Mucosa of descending colon (tissue), 3 donors: ENCODE data around the gene VEGFB. TPM values are rescaled to one million over a fixed set of nuclear protein-coding genes. Genes with fewer than 3 reads are reported as not detected.

Source experiments
- ATAC-seq: fragments of 200-7000 bp; cut with Tn5 transposase; one replicate; pipeline ENCODE4 v1.9.1; 2020; ENCODE audit warnings: mild to moderate bottlenecking, moderate library complexity
- DNase-seq, 3 donors: peaks; one replicate each; pipeline ENCODE4 v3.0.0-alpha.2; 2020
- H3K36me3 ChIP-seq: fragments of 200-600 bp; one replicate; pipeline ENCODE4 v1.8.0; 2021; ENCODE audit warnings: low read depth, mild to moderate bottlenecking
- H3K4me1 ChIP-seq: fragments of 200-600 bp; one replicate; pipeline ENCODE4 v1.8.0; 2021; ENCODE audit warnings: low read depth, mild to moderate bottlenecking
- H3K4me3 ChIP-seq: fragments of 200-600 bp; one replicate; pipeline ENCODE4 v1.8.0; 2021; ENCODE audit warnings: mild to moderate bottlenecking
- H3K9me3 ChIP-seq: fragments of 200-600 bp; one replicate; pipeline ENCODE4 v1.8.0; 2021; ENCODE audit warnings: mild to moderate bottlenecking
- CTCF ChIP-seq: fragments of 200-600 bp; IDR thresholded peaks from one replicate; pipeline ENCODE4 v1.8.0; 2022; ENCODE audit warnings: antibody characterized with exemption, mild to moderate bottlenecking
- intact Hi-C, 2 donors: fragments of 100-400 bp; cut with DNase I in 1 of 2; cut with micrococcal nuclease in 1 of 2; formaldehyde crosslinking; loops; one replicate each; pipeline versions ENCODE4 v1.11.0 to v1.11.1; 2022; cut with DNase I, micrococcal nuclease
- total RNA-seq, 3 donors: library from RNA; stranded (reverse); fragmentation: NEBNext Ultra II Directional in 2 of 3; extraction: Animal tissue kit (Norgen Biotek cat#: 25700) in 2 of 3; gene quantifications; one replicate each; pipeline versions ENCODE4 v1.2.1 to v1.2.4, GENCODE V29; 2021 to 2023
- donor health status: DM: no; HTN: no; CAD: no; lungs with moderate emphysema.
- donor health status: DM: no; HTN: no; CAD: no.
- donor health status: DM: no; HTN: yes; CAD: no.

Gene VEGFB
- total RNA-seq, 3 donors from 2014 or later: 45.3 to 156 (median 45.6) TPM

GRCh38 chr11:64203421-64204079 is 30.8 kb upstream of the VEGFB start:
- H3K9me3 ChIP-seq: no peaks in the 10 kb centered on the region
- H3K36me3 ChIP-seq: peaks cover 14% of the 10 kb centered on the region
- no peak for ATAC-seq
- TF ChIP-seq CTCF: no peak
- intact Hi-C loops: loop anchor here in 1 of 2 donors (10.0 kb wide), 1 partner anchor 101 kb away; the partner anchor contains the start of genes CATSPERZ and ESRRA
- peaks cover 32% of the 10 kb centered on the region for H3K4me1 ChIP-seq
- no peak overlapping the region for H3K4me3 ChIP-seq
- DNase-seq: no peak

- DNase-seq: peak in 1 of 3 donors; percentile 35
- Histone ChIP-seq H3K4me1 (peaks cover 32% of the 10 kb centered on the region), H3K9me3 (no peaks in the 10 kb centered on the region), H3K4me3 (no peak overlapping the region), H3K36me3 (peaks cover 14% of the 10 kb centered on the region)
- intact Hi-C loops: loop anchor here in 1 of 2 donors (10.0 kb wide), 1 partner anchor 101 kb away; the partner anchor contains the start of genes CATSPERZ and ESRRA
- no peak for TF ChIP-seq CTCF
- ATAC-seq: no peak
Measured at GRCh38 chr11:64204080-64204440, 30.3 kb upstream of the VEGFB start.

GRCh38 chr11:64204464-64204989 is 29.9 kb upstream of the VEGFB start:
- Histone ChIP-seq H3K4me3 (no peak overlapping the region), H3K4me1 (peaks cover 32% of the 10 kb centered on the region), H3K9me3 (no peaks in the 10 kb centered on the region), H3K36me3 (peaks cover 14% of the 10 kb centered on the region)
- DNase-seq (peak; percentile 89 to 96 (median 93)), ATAC-seq (peak; percentile 74)
- intact Hi-C loops: loop anchor here in 1 of 2 donors (10.0 kb wide), 1 partner anchor 100 kb away; the partner anchor contains the start of genes CATSPERZ and ESRRA
- peak; percentile 59 for TF ChIP-seq CTCF

GRCh38 chr11:64206457-64207255 is 27.7 kb upstream of the VEGFB start, which contains the start of gene FERMT3:
Gene FERMT3, plus strand, starts transcription at chr11:64206721. Its CDS starts 644 bp downstream, at chr11:64207365.
- Histone ChIP-seq H3K4me1 (peaks cover 32% of the 10 kb centered on the region), H3K9me3 (no peaks in the 10 kb centered on the region), H3K4me3 (peak within 1 kb of the TSS; percentile 9), H3K36me3 (peaks cover 12% of the 10 kb centered on the region)
- ATAC-seq (peak; percentile 85), DNase-seq (peak; percentile 90 to 95 (median 92))
- intact Hi-C loops: loop anchor here (5.0 to 10.0 kb wide), 2 partner anchors 96 to 98 kb away; partner anchors contain the start of genes CATSPERZ (in 2 of the 2) and ESRRA (in 1 of the 2)
- no peak for TF ChIP-seq CTCF

- H3K9me3 ChIP-seq: no peaks in the 10 kb centered on the region
- ATAC-seq: peak; percentile 53
- peak; percentile 73 to 90 (median 75) for DNase-seq
- peak overlapping the region; percentile 9 for H3K4me3 ChIP-seq
- intact Hi-C loops: loop anchor here (5.0 to 10.0 kb wide), 2 partner anchors 95 to 97 kb away; partner anchors contain the start of genes CATSPERZ (in 2 of the 2) and ESRRA (in 1 of the 2)
- peaks cover 32% of the 10 kb centered on the region for H3K4me1 ChIP-seq
- no peak for TF ChIP-seq CTCF
- peaks cover 7% of the 10 kb centered on the region for H3K36me3 ChIP-seq
Measured at GRCh38 chr11:64207256-64208085, 26.9 kb upstream of the VEGFB start.
